ENCODE measurements around the gene ELK3.
A peak's percentile ranks its signal among the peaks of the same experiment; 100 is the strongest.
"Not testable (repeated sequence)": the region's sequence is repeated elsewhere in the genome, so short reads cannot be mapped to it uniquely, and the experiment has no call there.

The ELK3 gene

DNA sequence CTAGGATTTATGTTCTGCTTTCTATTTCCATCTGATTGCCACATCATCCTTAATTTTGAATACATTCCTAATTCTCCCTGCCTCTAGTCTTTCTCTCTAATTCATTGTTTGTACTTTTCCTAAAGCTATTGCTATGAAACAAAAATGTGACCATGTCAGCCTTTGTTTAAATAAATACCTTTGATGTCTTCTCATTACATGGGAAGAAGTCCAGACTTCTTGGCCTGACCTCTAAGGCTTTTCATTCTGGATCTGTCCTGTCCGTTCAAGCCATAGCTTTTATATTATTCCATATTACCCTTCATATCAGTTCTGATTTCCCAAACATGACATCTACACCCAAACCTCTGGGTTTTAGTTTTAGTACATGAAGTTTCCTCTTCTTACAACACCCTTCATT is 114.7 kb downstream of the ELK3 start:
- Histone ChIP-seq H3K27me3 (replicated peaks) (no peaks in the 10 kb centered on the region), H3K36me3 (replicated peaks) (peaks cover 24% of the 10 kb centered on the region), H3K27ac (no peak overlapping the region), H3K4me3 (ENCODE audit: low read depth, low read length) (no peak overlapping the region)
- TF ChIP-seq, protein P1, sequence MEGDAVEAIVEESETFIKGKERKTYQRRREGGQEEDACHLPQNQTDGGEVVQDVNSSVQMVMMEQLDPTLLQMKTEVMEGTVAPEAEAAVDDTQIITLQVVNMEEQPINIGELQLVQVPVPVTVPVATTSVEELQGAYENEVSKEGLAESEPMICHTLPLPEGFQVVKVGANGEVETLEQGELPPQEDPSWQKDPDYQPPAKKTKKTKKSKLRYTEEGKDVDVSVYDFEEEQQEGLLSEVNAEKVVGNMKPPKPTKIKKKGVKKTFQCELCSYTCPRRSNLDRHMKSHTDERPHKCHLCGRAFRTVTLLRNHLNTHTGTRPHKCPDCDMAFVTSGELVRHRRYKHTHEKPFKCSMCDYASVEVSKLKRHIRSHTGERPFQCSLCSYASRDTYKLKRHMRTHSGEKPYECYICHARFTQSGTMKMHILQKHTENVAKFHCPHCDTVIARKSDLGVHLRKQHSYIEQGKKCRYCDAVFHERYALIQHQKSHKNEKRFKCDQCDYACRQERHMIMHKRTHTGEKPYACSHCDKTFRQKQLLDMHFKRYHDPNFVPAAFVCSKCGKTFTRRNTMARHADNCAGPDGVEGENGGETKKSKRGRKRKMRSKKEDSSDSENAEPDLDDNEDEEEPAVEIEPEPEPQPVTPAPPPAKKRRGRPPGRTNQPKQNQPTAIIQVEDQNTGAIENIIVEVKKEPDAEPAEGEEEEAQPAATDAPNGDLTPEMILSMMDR (IDR thresholded peaks at IDR 0.05; ENCODE audit: low read depth, low read length, missing control alignments), result no peak
- no peak for DNase-seq
- in situ Hi-C loops (cut with HindIII; ENCODE audit: low pct_ligation_motif_present, low sequenced_read_pairs), result no loop called here

DNA sequence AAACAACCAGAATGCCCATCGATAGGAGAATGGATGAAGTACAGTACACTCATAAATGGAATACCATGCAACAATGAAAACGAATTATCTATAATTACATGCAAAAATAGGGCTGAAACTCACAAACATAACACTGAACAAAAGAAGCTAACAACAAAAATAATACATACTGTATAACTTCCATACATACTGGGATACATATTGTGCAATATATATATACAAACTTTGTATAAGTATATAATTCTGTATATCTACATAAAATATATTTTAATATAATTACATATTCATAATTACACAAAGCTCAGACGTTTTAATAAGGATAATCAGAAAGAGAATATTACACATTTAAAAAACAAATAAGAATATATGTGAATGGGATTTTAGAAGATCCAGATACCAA is 115.9 kb downstream of the ELK3 start:
- in situ Hi-C loops (cut with HindIII; ENCODE audit: low pct_ligation_motif_present, low sequenced_read_pairs), result no loop called here

DNA sequence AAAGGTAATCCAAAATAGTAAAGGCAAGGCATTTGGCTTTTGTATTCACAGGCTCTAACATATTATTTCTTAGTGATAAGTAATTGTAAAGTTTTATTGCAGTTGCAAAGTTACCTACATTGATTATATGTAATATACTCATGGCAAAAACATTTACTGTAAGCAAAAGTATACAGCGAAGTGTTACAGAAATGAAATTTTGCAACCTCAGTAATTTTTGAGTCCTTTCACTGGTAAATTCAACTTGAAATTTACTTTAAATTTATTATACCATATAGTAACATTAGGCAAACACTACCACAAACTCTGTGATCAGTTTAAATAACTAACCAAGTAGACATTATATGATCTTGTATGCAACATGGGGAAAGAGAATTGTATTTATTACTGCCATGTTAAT is 117.0 kb downstream of the ELK3 start:
- in situ Hi-C loops (cut with HindIII; ENCODE audit: low pct_ligation_motif_present, low sequenced_read_pairs), result no loop called here
- no peak for DNase-seq
- H3K36me3 ChIP-seq (replicated peaks), result peaks cover 17% of the 10 kb centered on the region
- TF ChIP-seq, protein P1 (IDR thresholded peaks at IDR 0.05; ENCODE audit: low read depth, low read length, missing control alignments), result no peak
- H3K27ac ChIP-seq, result no peak overlapping the region
- no peaks in the 10 kb centered on the region for H3K27me3 ChIP-seq (replicated peaks)
- H3K4me3 ChIP-seq (ENCODE audit: low read depth, low read length), result no peak overlapping the region

More for the DNA sequence above, 115.9 kb downstream of the ELK3 start:
- DNase-seq, result no peak
- Histone ChIP-seq H3K36me3 (replicated peaks) (peaks cover 22% of the 10 kb centered on the region), H3K27ac (no peak overlapping the region), H3K27me3 (replicated peaks) (no peaks in the 10 kb centered on the region), H3K4me3 (ENCODE audit: low read depth, low read length) (no peak overlapping the region)
- TF ChIP-seq, protein P1 (IDR thresholded peaks at IDR 0.05; ENCODE audit: low read depth, low read length, missing control alignments), result no peak

DNA sequence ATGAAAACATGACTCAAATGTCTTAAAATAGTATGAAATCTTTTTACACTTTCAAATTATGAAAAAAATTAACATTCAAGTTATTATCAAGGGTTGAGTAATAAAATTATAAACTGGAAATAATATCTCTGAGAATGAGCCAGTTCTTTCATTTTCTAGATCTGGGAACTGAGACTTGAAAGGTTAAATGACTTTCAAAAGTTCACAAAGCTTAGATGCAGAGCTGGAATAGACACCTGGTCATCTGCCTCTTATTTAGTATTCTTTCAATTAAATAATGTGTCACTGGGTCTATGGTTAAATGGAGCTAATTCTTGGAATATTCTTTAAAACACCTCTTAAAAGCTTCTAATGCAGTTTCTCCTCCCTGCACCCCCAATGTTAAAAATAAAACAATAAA is 119.4 kb downstream of the ELK3 start:
- Histone ChIP-seq H3K4me3 (ENCODE audit: low read depth, low read length) (no peak overlapping the region), H3K36me3 (replicated peaks) (peaks cover 10% of the 10 kb centered on the region), H3K27me3 (replicated peaks) (no peaks in the 10 kb centered on the region), H3K27ac (no peak overlapping the region)
- in situ Hi-C loops (cut with HindIII; ENCODE audit: low pct_ligation_motif_present, low sequenced_read_pairs), result no loop called here
- no peak for DNase-seq
- TF ChIP-seq, protein P1 (IDR thresholded peaks at IDR 0.05; ENCODE audit: low read depth, low read length, missing control alignments), result no peak

DNA sequence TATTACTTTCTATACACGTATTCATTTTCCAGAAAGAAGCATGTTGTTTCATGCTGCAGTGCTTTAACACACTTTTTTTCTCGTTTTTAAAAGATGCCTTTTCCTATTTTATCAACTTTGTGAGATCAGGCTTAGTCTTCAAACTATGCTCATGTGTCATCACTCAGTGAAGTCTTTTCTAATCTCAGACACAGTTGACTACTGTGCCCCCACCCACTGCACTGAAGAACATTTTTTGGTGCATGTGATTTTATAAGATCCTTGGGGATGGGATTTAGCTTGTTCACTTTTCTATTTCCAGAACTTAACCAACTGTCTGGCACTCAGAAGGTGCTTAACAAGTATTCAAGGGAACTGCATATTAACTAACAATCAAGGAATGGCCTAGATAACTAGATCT is 120.5 kb downstream of the ELK3 start:
- DNase-seq, result peak; percentile 27
- TF ChIP-seq, protein P1 (IDR thresholded peaks at IDR 0.05; ENCODE audit: low read depth, low read length, missing control alignments), result no peak
- in situ Hi-C loops (cut with HindIII; ENCODE audit: low pct_ligation_motif_present, low sequenced_read_pairs), result no loop called here
- Histone ChIP-seq H3K27me3 (replicated peaks) (no peaks in the 10 kb centered on the region), H3K27ac (no peak overlapping the region), H3K4me3 (ENCODE audit: low read depth, low read length) (no peak overlapping the region), H3K36me3 (replicated peaks) (peaks cover 10% of the 10 kb centered on the region)

DNA sequence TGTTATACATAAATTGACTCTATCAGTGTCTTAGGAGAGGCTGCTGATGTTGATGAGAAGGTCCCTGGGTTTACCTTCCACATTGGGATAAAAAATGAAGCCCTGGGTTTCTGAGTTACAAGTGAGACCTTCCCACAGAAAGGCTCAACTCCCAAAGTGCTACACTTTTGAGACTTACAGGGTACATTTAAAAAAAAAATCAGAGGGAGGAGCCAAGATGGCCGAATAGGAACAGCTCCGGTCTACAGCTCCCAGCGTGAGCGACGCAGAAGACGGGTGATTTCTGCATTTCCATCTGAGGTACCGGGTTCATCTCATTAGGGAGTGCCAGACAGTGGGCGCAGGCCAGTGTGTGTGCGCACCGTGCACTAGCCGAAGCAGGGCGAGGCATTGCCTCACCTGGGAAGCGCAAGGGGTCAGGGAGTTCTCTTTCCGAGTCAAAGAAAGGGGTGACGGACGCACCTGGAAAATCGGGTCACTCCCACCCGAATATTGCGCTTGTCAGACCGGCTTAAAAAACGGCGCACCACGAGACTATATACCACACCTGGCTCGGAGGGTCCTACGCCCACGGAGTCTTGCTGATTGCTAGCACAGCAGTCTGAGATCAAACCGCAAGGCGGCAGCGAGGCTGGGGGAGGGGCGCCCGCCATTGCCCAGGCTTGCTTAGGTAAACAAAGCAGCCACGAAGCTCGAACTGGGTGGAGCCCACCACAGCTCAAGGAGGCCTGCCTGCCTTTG is 121.7 kb downstream of the ELK3 start:
- H3K27ac ChIP-seq; H3K27me3 ChIP-seq (replicated peaks); H3K36me3 ChIP-seq (replicated peaks); DNase-seq; in situ Hi-C loops (cut with HindIII; ENCODE audit: low pct_ligation_motif_present, low sequenced_read_pairs): not testable (repeated sequence)
- peak overlapping the region; percentile 17 for H3K4me3 ChIP-seq (ENCODE audit: low read depth, low read length)

DNA sequence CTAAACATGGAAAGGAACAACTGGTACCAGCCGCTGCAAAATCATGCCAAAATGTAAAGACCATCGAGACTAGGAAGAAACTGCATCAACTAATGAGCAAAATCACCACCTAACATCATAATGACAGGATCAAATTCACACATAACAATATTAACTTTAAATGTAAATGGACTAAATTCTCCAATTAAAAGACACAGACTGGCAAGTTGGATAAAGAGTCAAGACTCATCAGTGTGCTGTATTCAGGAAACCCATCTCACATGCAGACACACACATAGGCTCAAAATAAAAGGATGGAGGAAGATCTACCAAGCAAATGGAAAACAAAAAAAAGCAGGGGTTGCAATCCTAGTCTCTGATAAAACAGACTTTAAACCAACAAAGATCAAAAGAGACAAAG is 123.6 kb downstream of the ELK3 start:
- H3K27me3 ChIP-seq (replicated peaks); DNase-seq; H3K27ac ChIP-seq; in situ Hi-C loops (cut with HindIII; ENCODE audit: low pct_ligation_motif_present, low sequenced_read_pairs); H3K4me3 ChIP-seq (ENCODE audit: low read depth, low read length); H3K36me3 ChIP-seq (replicated peaks): not testable (repeated sequence)

Measured in brain microvascular endothelial cell (primary cell).